ENCODE measurements around the gene ABCD3.

ABCD3 gene

DNA sequence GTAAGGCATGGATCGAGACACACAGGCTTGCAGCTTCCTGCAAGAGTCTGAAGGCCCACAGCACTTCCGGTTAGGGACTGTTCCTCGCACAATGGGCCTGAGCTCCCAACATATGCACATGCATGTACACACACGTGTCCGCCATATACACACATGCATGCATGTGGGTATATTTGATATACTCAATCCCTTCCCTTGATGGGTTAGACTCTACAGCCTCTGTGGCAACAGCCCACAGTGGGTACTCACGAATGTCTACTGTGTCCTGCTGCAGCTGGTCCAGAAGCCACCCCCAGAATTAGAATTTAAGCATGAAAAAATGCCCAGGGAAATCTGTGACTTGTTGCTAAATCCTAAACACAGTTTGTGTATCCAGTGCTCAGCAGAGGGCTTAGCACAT lies 113.5 kb downstream of the ABCD3 start:
- TF ChIP-seq, protein P1, sequence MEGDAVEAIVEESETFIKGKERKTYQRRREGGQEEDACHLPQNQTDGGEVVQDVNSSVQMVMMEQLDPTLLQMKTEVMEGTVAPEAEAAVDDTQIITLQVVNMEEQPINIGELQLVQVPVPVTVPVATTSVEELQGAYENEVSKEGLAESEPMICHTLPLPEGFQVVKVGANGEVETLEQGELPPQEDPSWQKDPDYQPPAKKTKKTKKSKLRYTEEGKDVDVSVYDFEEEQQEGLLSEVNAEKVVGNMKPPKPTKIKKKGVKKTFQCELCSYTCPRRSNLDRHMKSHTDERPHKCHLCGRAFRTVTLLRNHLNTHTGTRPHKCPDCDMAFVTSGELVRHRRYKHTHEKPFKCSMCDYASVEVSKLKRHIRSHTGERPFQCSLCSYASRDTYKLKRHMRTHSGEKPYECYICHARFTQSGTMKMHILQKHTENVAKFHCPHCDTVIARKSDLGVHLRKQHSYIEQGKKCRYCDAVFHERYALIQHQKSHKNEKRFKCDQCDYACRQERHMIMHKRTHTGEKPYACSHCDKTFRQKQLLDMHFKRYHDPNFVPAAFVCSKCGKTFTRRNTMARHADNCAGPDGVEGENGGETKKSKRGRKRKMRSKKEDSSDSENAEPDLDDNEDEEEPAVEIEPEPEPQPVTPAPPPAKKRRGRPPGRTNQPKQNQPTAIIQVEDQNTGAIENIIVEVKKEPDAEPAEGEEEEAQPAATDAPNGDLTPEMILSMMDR (IDR thresholded peaks at IDR 0.05; ENCODE audit: borderline replicate concordance, insufficient read depth, low read depth, low read length), result no peak
- H3K4me3 ChIP-seq (ENCODE audit: low read depth, low read length), result no peak overlapping the region

DNA sequence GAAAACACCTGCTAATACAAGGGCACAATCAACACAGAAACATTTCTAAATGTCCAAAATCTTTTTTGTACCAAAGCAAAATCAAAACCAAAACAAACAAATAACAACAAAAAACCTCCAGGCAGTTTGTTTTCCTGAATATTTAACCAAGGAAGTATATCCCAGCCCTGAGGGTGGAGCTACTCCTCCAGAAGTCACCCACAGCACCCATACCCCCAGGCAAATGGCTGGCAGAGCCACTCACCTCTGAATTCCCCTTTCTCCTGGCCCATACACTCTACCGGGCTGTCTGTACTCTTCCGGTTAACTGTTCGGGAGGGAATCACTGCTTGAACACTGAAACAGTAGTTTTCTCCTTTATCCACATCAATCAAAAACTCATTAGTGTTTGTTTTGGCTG lies 113.9 kb downstream of the ABCD3 start:
- TF ChIP-seq, protein P1 (IDR thresholded peaks at IDR 0.05; ENCODE audit: borderline replicate concordance, insufficient read depth, low read depth, low read length), result no peak
- no peak overlapping the region for H3K4me3 ChIP-seq (ENCODE audit: low read depth, low read length)

DNA sequence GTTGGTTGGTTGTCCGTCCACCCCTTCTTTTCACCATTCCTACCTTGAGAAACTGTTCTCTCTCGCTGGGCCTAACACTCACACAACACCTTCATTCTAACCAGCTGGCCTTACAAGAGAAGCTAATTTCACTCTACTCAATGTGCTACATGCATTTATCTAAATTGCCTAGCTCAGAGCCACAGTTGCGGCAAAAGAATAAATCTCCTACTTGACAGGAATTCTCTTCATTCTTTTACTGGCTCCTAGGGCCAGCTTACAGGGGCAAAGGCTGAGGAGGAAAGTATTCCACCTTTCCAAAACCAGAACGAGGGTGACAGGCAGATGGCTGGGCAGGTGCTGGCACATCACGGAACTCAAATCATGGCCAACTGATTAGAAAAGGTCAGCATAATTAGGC lies 116.9 kb downstream of the ABCD3 start:
- H3K4me3 ChIP-seq (ENCODE audit: low read depth, low read length), result no peak overlapping the region
- TF ChIP-seq, protein P1 (IDR thresholded peaks at IDR 0.05; ENCODE audit: borderline replicate concordance, insufficient read depth, low read depth, low read length), result no peak

DNA sequence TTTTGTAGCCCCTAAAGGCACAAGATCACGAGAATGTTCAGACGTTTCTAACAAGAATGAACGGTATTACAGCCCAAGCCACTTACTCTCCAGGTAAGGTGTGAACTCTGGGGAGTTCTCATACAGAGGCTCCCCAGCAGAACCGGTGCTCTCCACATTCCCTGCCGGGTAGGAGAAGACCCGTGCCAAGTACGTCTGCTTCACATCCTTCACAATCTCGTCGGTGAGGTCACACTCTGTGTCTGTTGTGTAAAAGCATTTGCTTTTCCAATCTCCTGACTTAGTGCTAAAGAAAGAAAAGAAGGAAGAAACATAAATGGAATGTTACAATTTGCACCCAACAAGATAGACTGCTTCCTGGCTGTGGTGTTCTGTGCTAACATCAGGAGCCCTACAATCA lies 117.7 kb downstream of the ABCD3 start:
- TF ChIP-seq, protein P1 (IDR thresholded peaks at IDR 0.05; ENCODE audit: borderline replicate concordance, insufficient read depth, low read depth, low read length), result no peak
- no peak overlapping the region for H3K4me3 ChIP-seq (ENCODE audit: low read depth, low read length)

DNA sequence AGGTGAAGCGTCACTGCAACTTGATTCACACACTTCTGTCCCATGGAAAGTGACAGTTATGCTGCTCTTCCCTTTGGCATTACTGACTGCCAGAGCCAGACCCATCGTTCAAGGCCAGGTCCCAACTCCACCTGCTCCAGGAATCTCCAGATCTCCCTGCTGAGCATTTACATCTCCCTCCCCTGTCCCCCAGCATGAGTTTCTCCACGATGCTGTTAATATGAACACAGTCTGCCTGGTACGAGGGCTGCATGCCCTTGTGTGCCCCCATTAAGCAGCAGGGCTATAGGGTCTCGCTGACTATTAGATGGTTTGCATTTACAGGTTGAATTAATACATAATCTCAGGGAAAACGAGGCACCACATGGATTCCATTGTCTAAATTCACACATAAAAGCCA lies 119.1 kb downstream of the ABCD3 start:
- no peak overlapping the region for H3K4me3 ChIP-seq (ENCODE audit: low read depth, low read length)
- TF ChIP-seq, protein P1 (IDR thresholded peaks at IDR 0.05; ENCODE audit: borderline replicate concordance, insufficient read depth, low read depth, low read length), result no peak

DNA sequence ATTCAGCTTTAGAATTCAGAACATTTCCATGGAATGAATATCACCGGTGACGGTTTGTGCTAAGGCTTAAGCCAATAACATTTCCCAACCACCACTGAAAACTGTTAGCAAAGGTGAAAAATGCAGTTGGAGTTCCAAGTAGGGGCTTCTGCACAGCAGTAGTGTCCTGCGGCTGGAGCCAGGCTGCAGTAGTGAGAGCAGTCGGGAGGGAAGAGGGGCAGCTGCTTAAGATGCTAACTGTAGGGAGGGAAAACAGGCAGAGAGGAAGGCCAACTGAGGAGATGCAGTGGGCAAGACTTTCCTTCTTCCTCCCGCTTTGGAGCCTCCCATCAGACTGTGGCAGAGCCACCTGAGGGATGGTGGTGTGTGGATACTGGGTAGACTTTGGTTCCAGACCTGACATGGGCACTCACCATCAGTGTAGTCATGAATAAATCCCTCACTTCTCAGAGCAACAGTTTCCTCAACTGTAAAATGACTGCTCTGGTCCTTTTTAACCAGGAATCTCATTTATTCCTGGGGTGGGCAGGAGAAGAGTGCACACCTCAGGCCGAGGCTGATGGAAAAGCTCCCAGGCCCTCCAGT lies 120.1 kb downstream of the ABCD3 start:
- H3K4me3 ChIP-seq (ENCODE audit: low read depth, low read length), result no peak overlapping the region
- TF ChIP-seq, protein P1 (IDR thresholded peaks at IDR 0.05; ENCODE audit: borderline replicate concordance, insufficient read depth, low read depth, low read length), result no peak

DNA sequence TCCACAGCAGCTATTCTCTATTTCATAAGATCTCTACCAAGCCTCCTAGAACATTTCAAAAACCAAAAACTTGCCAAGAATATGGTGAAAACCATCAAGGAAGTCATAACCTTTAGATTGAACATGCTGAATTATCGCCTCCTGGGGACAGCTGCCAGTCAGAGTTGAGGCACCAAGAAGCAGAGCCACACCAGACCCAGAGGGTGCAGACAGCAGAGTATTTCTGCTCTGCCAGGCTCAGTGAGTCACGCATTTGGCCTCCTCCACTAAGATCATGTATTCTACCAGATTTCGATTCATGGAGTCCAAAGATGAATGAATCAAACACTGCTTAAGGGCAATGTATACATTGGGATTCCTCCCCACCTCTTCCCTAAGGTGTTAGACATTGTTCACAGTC lies 121.3 kb downstream of the ABCD3 start:
- H3K4me3 ChIP-seq (ENCODE audit: low read depth, low read length), result no peak overlapping the region
- TF ChIP-seq, protein P1 (IDR thresholded peaks at IDR 0.05; ENCODE audit: borderline replicate concordance, insufficient read depth, low read depth, low read length), result no peak
